Measurements from ENCODE around the gene DDHD1.
"Not testable (repeated sequence)": the region's sequence is repeated elsewhere in the genome, so short reads cannot be mapped to it uniquely, and the experiment has no call there.

Gene DDHD1

GRCh38 chr14:53152887-53153701 lies at the start of gene DDHD1:
TSS of gene DDHD1 (minus strand) at chr14:53153323. CDS start at chr14:53153098, 225 bp downstream.
- DNase-seq: peak; percentile 94

- no peak for DNase-seq
Observed at GRCh38 chr14:53195949-53196348, 42.8 kb upstream of the DDHD1 start.

GRCh38 chr14:53193193-53193592 lies 40.1 kb upstream of the DDHD1 start:
- DNase-seq: no peak

DNA sequence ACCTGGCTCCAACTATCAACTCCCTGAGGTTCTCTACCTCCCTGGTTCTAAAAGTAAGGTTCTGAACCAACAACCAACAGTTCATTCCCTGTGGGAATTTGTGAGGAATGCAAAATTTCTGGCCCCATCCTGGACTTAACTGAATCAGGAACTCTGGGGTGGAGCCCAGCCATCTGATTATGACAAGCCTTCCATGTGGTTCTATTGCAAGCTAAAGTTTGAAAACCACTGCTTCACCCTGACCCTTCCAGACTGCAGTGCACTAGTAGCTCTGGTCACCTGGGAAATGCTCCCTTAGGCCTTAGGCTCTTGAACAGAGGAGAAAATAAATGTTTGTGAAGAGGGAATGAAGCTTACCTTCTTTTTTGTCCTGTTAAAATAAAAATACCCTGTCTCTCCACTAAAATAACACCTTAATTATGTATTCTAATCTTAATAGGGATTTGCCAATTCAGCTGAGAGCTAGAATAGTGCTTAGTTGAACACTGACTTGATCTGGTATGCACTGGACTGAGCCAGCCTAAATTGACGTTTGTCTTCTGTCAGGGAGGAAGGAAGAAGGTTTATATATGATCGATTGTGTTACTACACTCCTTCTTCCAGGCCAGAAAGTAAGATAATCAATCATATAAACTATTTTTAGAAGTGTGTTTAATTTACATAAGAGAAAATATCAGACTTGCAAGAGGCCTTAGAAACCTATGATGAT lies 39.1 kb upstream of the DDHD1 start:
- no peak for DNase-seq

DNA sequence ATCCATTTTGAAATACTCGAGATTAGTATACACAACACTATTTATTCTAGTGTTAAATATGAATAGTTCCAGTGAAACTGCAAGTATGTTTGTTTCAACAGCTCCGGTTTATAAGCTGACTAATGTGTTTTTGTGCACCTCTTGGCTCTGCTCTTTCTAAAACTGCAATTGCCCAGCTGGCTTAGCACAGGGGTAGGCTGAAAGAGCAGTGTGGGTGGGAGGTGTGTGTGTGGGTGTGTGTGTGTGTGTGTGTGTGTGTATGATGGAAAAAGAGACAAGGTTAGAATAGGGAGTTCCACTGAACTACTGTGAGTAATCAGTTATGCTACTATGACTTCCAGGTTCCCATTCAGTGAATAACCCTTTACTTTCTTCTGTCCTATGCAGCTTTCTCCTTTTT lies 37.8 kb upstream of the DDHD1 start:
- no peak for DNase-seq

DNA sequence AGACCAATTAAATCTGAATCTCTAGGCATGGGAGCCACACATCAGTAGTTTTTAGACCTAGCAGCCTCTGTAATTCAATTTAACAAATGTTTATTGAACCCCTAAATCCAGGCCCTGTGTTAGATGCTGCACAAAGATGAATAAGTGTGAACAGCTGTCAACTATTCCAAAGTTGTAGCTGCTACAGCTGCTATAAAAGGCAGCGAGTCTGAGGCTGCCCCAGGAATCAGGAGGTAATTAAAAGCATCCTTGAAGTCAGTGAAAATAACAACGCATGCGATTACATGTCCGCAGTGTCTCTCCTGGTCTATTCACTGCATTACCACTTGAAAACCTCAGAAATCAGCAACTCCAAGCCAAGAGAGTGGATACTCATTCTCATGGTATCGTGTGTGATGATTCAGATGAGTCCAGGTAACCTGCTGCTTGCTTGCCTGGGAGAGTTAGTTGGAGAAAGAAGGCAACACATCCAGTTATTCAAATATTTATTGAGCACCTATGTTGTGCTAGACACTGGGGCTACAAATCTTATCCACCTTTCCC lies 34.9 kb upstream of the DDHD1 start:
- DNase-seq: no peak

DNA sequence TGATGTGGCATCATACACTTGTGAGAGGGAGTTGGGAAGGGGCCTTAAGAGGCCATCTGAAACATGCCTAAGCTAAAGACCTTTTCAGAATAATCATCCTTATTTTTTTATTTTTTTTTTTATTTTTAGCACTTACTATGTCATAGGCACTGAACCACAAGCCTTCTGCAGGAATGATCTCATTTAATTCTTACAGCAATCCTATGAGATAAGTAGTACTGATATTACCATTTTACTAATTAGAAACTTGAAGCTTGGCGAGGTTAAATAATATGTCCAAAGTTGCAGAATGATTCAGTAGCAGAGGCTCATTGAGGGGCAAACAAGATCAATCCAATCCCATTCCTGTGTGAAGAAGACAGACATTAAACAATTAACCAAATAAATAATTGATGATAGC lies 33.4 kb upstream of the DDHD1 start:
- DNase-seq: no peak

DNA sequence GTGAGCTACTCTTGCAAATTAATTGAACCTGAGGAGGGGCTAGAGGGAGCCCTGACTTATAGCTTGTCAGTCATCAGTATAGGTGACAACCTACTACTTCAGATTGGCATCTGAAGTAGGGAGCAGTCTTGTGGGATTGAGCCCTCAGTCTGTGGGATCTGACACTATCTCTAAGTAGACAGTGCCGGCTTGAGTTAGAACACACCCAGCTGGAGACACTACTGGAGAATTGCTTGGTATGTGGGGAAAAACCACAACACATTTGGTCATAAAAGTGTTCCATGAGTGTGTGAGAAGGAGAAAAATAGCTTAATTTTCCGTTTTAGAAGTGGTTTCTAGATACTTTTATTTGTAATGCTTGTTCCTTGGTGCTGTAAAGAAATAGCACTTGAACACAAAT lies 30.5 kb upstream of the DDHD1 start:
- no peak for DNase-seq

GRCh38 chr14:53183056-53183455 lies 29.9 kb upstream of the DDHD1 start:
- no peak for DNase-seq

- not testable (repeated sequence) for DNase-seq
Observed at GRCh38 chr14:53181463-53182081, 28.4 kb upstream of the DDHD1 start.

GRCh38 chr14:53180272-53181221 lies 27.4 kb upstream of the DDHD1 start:
- no peak for DNase-seq

DNA sequence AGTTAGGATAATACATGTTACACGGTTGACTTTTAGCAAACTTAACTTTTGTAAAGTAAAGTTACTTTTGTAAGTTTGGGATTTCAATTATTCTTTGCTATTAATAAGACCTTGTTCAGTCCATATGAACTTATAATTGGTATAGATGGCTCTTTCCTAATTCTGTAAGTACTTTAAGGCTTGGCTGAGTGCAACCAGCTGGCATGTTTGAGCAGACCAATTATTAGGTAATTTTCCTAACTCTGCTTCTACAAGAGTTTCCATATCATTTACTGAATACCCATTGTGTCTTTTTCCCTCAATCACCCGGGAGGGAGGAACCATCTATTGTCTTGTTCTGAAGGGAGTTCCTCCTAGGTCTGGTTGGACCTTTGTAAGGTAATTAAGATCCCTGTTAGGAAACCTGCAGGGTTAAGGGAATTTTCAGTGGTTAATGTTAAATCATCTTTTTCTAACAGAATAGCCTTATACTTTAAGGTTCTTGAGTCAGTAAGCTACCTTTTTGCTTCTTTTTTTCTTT lies 26.4 kb upstream of the DDHD1 start:
- not testable (repeated sequence) for DNase-seq

GRCh38 chr14:53175375-53175774 lies 22.3 kb upstream of the DDHD1 start:
- no peak for DNase-seq

DNA sequence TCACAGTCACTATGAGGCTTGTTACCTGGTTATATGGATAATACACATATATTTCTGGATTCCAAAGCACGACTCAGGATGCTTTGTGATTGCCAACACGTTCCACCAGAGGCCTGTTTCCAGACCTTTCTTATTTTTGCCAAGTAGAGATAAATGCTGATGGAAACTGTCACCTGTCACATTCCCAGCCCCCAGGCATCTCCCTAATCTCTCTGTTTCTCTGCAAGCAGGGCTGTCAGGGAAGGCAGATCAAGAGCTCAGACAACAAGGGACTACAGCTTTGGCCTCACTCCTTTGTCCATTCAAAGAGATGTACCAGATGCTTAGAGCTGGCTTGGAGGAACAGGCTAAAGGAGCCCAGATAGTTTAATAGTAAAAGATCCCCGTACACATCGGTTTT lies 21.8 kb upstream of the DDHD1 start:
- no peak for DNase-seq

GRCh38 chr14:53168786-53169185 lies 15.7 kb upstream of the DDHD1 start:
- no peak for DNase-seq

GRCh38 chr14:53167602-53168328 lies 14.6 kb upstream of the DDHD1 start:
- no peak for DNase-seq

DNA sequence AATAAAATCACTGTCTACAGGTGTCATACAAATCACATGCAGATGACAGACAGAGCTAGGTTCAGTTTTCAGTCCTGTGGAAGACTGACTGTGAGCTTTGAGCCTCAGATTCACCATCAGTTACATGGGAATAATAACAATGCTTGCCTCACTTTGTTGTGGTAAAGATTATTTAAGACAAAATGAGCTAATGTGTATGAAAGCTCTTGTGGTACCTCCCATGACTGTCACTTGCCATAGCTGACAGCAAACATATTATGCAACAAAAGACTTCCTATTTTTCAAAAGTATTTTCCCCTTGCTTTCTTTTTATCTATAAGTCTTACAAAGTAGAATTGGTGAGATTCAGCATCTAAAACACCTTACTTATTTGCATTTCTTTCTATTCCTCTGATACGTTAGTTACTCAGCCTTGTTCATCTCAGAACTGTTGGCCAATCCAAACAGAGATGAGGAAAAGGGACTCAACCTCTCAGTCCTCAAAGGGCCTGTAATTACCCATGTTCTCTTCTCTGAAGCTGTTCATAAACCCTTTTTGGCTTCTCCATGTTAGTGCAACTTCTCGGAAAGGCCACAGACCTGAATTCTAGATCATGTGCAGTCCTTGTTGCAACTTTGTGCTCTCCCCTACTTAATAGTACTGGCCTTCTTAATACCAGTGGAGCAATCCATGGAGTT lies 8.8 kb upstream of the DDHD1 start:
- DNase-seq: no peak

DNA sequence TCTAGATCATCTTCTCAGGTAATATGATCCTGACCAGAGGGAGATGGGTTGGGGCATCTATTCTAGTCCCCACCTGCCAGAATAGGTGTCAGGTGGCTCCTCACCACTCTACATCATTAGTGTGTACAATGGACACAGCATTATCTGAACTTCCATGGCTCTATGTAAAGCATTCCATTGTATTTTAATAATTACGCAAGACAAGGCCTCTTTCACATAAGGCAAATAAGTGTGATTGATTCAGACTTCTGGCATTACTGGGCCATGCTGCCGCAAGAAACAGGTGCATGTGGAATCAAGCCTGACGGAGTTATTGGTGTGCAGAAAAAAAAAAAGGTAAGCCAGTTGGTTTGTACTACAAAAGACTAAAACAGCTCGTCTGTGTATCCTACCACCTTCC lies 3.1 kb upstream of the DDHD1 start:
- no peak for DNase-seq

- no peak for DNase-seq
Observed at GRCh38 chr14:53153702-53154112, 584 bp upstream of the DDHD1 start.

GRCh38 chr14:53152184-53152886 lies 788 bp downstream of the DDHD1 start:
- DNase-seq: peak; percentile 73

All from NCI-H1417 treated with DMSO at 0.1 percent for 48 hours (cell line).